ENCODE results near the gene RUBCNL. TPM values are rescaled to one million over a fixed set of nuclear protein-coding genes. Genes with fewer than 3 reads are reported as not detected.

The RUBCNL gene
- total and polyA plus RNA-seq, 9 donors = 1.9 to 3.1 (median 2.5) TPM

DNA sequence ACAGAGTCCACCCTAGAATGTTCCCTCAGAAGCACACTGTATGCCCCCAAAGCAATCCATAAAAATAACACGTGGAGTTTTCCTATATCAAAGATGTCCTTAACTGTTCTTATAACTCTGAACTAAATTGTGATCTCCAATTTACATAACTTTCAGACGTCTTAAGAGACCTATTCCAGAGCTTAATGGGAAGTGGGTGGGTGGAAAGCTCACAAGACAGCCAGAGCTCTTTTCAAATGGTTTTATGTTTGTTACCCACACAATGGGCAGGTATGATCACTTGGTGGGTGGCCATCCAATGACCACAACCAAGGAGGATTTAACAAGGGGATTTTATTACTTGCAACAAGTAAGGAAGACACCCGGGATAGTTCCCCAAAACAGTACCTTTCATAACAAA is 93.6 kb downstream of the RUBCNL start:
- H3K27ac ChIP-seq (ENCODE audit: low read length) = no peak overlapping the region
- H3K4me3 ChIP-seq (ENCODE audit: low read length) = no peak overlapping the region
- WGBS (ENCODE audit: insufficient coverage) = no CpG with 5 or more reads among the region's 3 CpGs
- no peaks in the 10 kb centered on the region for H3K4me1 ChIP-seq (ENCODE audit: control insufficient read depth, insufficient read depth, low read length)
- no peaks in the 10 kb centered on the region for H3K36me3 ChIP-seq (ENCODE audit: control insufficient read depth, insufficient read depth, low read length)
- no peaks in the 10 kb centered on the region for H3K9me3 ChIP-seq (replicated peaks; ENCODE audit: control insufficient read depth, low read depth, low read length)
- no peaks in the 10 kb centered on the region for H3K27me3 ChIP-seq (ENCODE audit: control insufficient read depth, insufficient read depth, low read length)
- no peak for DNase-seq

Other genes with a start within 250 kb of the RUBCNL start
- 8.6 TPM for gene LCP1, start 205.1 kb downstream of the RUBCNL start, total RNA-seq
- 10 to 100 TPM in 5 of 8 donors, 1 to 10 TPM in 3; 7.6 to 16.9 (median 10.4) TPM for gene LCP1, start 205.1 kb downstream of the RUBCNL start, polyA plus RNA-seq (ENCODE audit: insufficient read depth in 1 of 8, insufficient read length in 8 of 8, low replicate concordance in 1 of 8)
- gene LRRC63, start 175.3 kb downstream of the RUBCNL start, total RNA-seq = 0.04 TPM
- under 1 TPM in 5 of 8 donors, not detected in 3; 0.06 to 0.17 (median 0.09) TPM for gene LRRC63, start 175.3 kb downstream of the RUBCNL start, polyA plus RNA-seq (ENCODE audit: insufficient read depth in 1 of 8, insufficient read length in 8 of 8, low replicate concordance in 1 of 8)
- gene LRCH1, start 165.9 kb upstream of the RUBCNL start, total RNA-seq = 13.6 TPM
- 10 to 100 TPM; 16.1 to 22.9 (median 20.1) TPM for gene LRCH1, start 165.9 kb upstream of the RUBCNL start, polyA plus RNA-seq (ENCODE audit: insufficient read depth in 1 of 8, insufficient read length in 8 of 8, low replicate concordance in 1 of 8)